Mucosa of stomach (tissue), 1 donor: ENCODE results near the gene TSC1.
A peak's percentile ranks its signal among the peaks of the same experiment; 100 is the strongest.

Experiments
- H3K27me3 ChIP-seq: one replicate; pipeline ENCODE4 v1.7.0; 2013; ENCODE audit warnings: mild to moderate bottlenecking, low read length; ENCODE audit not compliant: control insufficient read depth, insufficient read depth
- H3K36me3 ChIP-seq: one replicate; pipeline ENCODE4 v1.7.0; 2013; ENCODE audit warnings: low read length; ENCODE audit not compliant: control insufficient read depth, insufficient read depth
- H3K4me1 ChIP-seq: one replicate; pipeline ENCODE4 v1.7.0; 2013; ENCODE audit warnings: mild to moderate bottlenecking, low read length; ENCODE audit not compliant: control insufficient read depth, insufficient read depth
- H3K4me3 ChIP-seq: one replicate; pipeline ENCODE4 v1.7.0; 2013; ENCODE audit warnings: low read length
- H3K9ac ChIP-seq: one replicate; pipeline ENCODE4 v1.7.0; 2013; ENCODE audit warnings: mild to moderate bottlenecking, low read length, moderate library complexity
- H3K9me3 ChIP-seq: one replicate; pipeline ENCODE4 v1.7.0; 2013; ENCODE audit warnings: mild to moderate bottlenecking, low read length, moderate library complexity; ENCODE audit not compliant: control insufficient read depth
- donor health status: Pancreatic carcinoma.

TSC1 gene

DNA sequence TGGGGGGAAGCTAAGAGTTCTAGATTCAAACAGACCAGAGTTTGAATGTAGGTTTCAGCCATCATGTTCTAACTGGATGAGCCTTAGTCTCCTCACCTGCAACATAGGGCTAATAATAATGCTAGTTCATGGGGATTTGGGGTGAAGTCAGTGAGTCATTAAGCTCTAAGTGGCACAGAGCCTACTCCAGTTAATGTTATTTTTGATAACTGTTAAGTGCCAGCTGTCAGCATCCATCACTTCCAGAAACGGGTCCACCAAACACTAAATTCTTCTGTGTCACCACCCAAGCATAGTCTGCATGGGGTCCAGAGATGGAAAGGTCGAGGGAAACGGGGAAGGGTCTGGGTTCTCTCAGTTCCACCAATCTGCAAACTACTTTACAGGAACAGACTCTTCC is 1.8 kb upstream of the TSC1 start:
- H3K9me3 ChIP-seq, result no peaks in the 10 kb centered on the region
- H3K36me3 ChIP-seq, result no peaks in the 10 kb centered on the region
- peaks cover 18% of the 10 kb centered on the region for H3K4me1 ChIP-seq
- no peak overlapping the region for H3K9ac ChIP-seq
- no peak overlapping the region for H3K4me3 ChIP-seq
- no peaks in the 10 kb centered on the region for H3K27me3 ChIP-seq

DNA sequence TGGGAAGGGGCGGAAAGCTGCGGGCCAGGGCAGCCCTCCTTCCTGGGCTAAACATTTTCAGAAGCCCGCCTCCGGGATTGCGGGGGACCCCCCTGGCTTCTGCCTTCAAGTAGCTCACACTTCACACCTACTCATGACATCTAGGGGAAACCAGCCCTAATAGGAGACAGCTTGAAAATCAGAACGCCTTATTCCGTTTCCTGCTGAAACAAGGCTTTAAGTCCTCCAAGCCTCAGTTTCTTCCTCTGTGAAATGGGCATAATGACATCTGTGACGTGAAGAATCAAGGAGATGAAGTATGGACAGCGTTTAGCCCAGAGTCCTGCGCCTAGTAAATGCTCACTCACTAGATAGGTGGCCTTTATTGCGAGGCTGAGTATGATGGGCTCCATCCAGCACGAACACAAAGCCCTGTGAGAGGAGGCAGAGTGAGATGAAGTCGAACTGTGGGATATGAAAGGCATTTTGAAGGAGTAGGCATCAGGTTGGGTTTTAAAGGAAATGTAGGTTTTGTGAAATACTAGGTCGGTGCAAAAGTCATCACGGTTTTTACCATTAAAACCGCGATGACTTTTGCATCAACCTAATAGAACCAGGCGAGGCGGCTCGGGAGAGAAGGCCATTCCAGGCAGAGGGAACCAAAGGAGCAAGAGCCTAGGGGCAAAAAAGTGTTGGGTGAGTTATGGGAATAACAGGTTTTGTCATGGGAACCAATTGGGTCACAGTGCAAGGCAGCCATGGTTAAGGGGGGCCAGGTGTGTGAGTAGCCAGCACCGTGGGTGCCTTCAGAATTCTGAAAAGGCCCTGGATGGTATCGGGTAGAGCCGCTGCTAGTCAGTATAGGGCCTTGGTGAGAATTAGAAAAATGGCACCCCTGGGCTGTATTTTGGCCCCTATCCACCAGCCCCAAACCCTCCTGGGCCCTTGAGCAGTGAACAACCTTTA is 1.0 kb upstream of the TSC1 start:
- Histone ChIP-seq H3K4me3 (peak overlapping the region; percentile 5), H3K9me3 (no peaks in the 10 kb centered on the region), H3K27me3 (no peaks in the 10 kb centered on the region), H3K4me1 (peaks cover 18% of the 10 kb centered on the region), H3K9ac (peak overlapping the region; percentile 86), H3K36me3 (no peaks in the 10 kb centered on the region)

DNA sequence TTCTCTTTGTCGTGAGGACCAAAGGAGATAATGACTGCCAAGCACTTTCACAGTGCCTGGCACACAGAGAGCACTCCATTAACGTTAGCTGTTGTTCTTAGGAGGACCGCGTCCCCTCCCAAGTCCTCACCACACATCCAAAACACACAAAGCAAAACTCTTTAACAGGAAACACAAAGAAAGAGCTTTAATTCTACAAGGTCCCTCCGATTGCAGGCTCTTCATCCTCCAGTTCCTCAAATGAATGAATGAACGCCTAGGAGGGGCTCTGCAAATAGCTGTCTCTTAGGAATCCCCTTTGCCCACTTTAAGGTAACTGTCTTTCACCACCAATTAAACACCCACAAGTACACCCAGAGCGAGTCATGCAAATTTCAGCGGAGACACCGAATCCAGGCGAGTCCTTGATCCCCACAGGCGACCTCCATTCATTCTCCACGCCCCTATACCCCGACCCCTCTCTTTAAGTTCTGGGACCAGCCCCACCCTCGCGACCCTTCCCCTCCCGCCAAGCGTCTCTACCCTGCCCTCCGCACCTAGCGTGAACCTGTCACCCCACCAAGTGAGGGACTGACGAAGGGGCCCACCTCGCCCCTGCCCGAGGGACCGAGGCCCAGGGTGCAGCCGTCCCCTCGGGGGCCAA is 644 bp downstream of the TSC1 start:
- no peaks in the 10 kb centered on the region for H3K9me3 ChIP-seq
- H3K4me3 ChIP-seq, result peak overlapping the region; percentile 87
- H3K4me1 ChIP-seq, result peaks cover 18% of the 10 kb centered on the region
- H3K27me3 ChIP-seq, result no peaks in the 10 kb centered on the region
- H3K36me3 ChIP-seq, result no peaks in the 10 kb centered on the region
- peak overlapping the region; percentile 91 for H3K9ac ChIP-seq

DNA sequence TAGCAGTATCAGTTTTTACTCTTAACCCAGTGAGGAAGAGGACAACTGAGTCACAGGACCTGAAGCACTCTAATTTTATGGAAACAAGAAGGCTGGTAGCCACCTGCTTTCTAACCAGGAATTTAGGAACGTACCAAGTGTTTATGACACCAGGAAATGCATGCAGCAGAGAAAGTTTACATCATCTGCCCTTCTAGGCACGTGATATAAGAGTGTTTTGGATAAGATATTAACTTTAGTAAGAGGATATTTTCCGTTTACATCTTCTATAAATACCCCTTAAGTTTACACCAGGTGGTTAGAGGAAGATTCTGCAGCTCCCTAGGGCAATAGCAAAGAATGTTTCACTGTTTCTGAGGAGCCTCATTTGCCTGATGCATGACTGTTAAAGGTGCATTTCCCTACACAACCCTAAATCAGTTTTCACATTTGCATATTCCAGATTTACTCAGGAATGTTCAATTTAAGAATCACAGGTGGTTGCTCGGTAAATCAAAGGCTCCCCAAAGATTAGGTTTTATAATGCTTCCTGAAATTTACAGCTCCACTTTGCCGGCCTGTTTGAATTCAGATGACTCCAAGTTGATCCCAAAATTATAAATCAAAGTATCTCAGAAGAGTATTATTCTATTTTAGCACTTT is 1.8 kb downstream of the TSC1 start:
- H3K36me3 ChIP-seq, result no peaks in the 10 kb centered on the region
- H3K9ac ChIP-seq, result no peak overlapping the region
- no peaks in the 10 kb centered on the region for H3K9me3 ChIP-seq
- peaks cover 18% of the 10 kb centered on the region for H3K4me1 ChIP-seq
- H3K4me3 ChIP-seq, result no peak overlapping the region
- no peaks in the 10 kb centered on the region for H3K27me3 ChIP-seq

DNA sequence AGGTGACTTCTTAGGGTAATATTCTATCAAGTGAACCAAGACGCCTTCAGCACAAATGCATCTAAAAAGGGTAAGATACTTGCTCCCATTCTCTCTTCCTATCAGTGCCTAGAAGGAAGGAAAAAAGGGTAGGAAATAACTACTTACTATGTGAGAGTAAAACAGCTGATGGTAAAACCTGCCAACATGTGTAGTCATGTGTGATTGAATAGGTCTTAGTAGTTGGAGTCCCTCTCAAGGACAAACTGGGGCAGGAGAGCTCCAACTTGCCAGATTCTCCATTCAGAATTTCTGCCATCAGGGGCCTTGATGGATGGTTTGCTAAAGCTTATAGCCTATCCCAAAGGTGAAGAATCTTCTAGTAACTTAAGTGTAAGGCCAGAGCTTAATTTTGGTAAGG is 5.2 kb downstream of the TSC1 start:
- H3K4me3 ChIP-seq, result no peak overlapping the region
- H3K36me3 ChIP-seq, result no peaks in the 10 kb centered on the region
- H3K27me3 ChIP-seq, result no peaks in the 10 kb centered on the region
- H3K9ac ChIP-seq, result no peak overlapping the region
- peaks cover 14% of the 10 kb centered on the region for H3K4me1 ChIP-seq
- H3K9me3 ChIP-seq, result no peaks in the 10 kb centered on the region

DNA sequence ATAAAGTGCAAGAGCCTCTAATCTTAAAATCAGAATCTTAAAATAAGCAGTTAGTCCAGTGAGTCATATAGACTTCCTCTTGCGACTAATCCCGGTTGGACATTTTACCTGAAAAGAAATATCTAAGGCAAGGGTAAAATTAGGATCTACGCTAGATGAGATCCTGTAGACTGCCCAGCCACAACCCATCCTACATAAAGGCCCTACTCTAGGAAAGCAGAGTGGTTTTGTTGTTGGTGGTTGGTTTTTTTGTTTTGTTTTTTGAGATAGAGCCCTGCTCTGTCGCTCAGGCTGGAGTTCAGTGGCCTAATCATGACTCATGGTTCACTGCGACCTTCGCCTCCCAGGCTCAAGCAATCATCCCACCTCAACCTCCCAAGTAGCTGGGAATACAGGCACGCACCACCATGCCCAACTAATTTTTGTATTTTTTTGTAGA is 6.9 kb downstream of the TSC1 start:
- H3K27me3 ChIP-seq, result no peaks in the 10 kb centered on the region
- no peaks in the 10 kb centered on the region for H3K9me3 ChIP-seq
- no peak overlapping the region for H3K4me3 ChIP-seq
- H3K4me1 ChIP-seq, result peaks cover under 1% of the 10 kb centered on the region
- no peaks in the 10 kb centered on the region for H3K36me3 ChIP-seq
- H3K9ac ChIP-seq, result no peak overlapping the region

DNA sequence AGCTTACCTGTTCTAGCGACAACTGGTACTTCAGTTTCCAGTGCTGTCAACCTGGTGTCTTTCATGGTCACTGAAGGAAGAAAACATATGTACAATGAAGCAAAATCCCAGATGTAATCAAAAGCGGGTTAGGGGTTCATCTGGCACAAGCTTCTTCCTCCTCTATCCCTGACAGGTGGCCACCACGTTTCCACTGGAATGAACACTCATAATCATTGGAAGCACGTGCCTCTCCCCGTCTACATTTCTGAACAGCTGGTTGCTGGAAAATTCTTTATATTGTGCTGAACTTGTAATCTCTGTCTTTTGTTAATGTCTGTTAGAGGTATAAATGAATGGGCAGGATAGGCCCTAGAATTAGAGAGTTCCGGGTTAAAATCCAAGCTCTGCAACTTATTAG is 9.4 kb downstream of the TSC1 start:
- Histone ChIP-seq H3K4me1 (no peaks in the 10 kb centered on the region), H3K27me3 (no peaks in the 10 kb centered on the region), H3K4me3 (no peak overlapping the region), H3K36me3 (no peaks in the 10 kb centered on the region), H3K9me3 (no peaks in the 10 kb centered on the region), H3K9ac (no peak overlapping the region)

DNA sequence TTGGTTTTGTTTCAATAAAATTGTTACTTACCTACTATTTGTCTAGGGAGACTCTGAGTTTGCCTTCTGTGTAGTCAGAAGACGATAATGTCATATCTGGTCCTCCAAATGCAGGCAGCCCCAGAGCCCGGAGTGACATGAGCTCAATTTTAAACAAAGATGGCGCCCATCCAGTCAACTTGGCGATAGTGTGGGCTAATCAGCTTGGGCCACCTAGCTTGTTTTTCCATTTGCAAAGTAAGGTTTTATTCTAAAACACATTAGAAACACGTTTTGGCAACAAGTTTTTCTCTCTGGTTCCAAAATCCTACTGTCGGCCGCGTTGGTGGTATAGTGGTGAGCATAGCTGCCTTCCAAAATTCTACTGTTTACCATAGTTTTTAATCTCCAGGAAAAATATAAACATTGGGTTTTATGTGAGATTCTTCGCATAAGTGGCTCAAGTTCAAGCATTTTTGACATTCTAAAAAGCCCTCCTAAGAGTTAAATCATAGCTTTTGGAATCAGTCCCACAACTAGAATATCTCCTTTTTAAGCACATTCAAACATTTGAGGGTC is 13.2 kb downstream of the TSC1 start:
- Histone ChIP-seq H3K4me1 (no peaks in the 10 kb centered on the region), H3K9ac (no peak overlapping the region), H3K36me3 (no peaks in the 10 kb centered on the region), H3K27me3 (no peaks in the 10 kb centered on the region), H3K4me3 (no peak overlapping the region), H3K9me3 (no peaks in the 10 kb centered on the region)

DNA sequence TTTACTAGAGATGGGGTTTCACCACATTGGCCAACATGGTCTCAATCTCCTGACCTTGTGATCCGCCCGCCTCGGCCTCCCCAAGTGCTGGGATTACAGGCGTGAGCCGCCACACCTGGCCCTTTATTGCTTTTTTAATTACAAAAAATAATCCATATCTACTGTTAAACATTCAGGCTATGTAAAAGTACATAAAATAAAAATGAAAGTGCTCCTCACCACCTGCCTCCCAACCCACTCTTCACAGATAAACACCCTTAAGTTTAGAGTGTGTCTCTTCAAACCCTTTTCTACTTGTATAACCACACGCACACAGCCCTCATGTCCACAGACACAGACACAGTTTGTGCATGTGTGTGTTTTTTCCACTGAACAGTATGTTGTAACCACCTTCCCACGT is 16.7 kb downstream of the TSC1 start:
- no peak overlapping the region for H3K9ac ChIP-seq
- no peaks in the 10 kb centered on the region for H3K36me3 ChIP-seq
- H3K4me3 ChIP-seq, result no peak overlapping the region
- no peaks in the 10 kb centered on the region for H3K4me1 ChIP-seq
- H3K27me3 ChIP-seq, result no peaks in the 10 kb centered on the region
- H3K9me3 ChIP-seq, result no peaks in the 10 kb centered on the region

DNA sequence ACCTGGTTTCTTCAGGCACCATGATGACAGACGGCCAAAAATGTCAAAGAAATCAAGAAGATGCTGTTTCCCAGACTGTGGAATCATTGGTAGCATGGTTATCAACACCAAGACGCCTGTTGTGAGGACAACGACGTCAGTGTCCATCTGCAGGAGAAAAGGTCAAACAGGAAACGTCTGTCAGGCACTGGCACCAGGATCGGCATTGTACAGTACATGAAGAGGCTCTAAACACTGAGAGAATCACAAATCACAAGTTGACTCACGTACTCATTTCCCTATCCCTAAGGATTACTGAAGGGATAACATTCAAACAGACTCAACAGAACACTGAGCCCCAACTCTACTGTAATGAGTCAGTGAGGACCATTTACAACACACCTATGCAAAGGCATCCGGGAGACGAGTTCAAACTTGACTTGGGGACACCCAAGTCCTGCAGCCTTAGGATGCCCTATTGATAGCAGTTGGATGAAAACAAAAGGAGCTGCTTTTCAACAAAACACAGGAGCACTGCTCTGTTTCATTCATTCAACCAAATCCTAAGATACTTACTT is 21.0 kb downstream of the TSC1 start:
- Histone ChIP-seq H3K9ac (no peak overlapping the region), H3K36me3 (no peaks in the 10 kb centered on the region), H3K4me1 (no peaks in the 10 kb centered on the region), H3K27me3 (no peaks in the 10 kb centered on the region), H3K9me3 (no peaks in the 10 kb centered on the region), H3K4me3 (no peak overlapping the region)

DNA sequence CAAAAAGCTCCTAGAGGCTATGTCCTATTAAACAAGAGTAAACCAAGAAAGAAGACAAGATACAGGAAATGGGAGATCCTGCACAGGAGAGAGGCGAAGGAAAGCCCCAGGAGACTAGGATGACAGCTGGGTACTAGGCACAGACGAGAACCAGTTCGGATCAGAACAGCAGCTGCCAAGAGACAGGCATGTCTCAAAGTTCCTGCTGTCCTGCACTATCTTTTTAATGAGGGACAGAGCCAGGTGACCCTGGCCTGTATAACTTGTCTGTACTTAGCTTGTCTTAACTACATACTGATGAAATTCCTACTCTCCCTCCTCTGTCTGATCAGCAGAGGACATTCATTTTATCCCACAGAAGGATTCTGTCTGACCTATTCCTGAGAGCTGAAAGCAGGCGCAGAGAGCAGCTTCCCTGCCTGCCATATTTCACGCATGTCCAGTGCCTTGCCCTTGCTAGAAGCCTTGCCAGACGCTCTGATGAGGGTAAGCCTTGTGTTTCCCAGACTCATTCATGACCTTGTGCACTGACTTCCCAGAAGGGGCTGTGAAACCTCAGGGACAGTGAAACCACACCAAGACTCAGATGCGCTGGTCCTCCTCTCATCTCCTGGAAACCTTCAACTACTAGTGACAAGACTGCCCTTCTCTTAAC is 24.7 kb downstream of the TSC1 start:
- Histone ChIP-seq H3K36me3 (no peaks in the 10 kb centered on the region), H3K4me1 (no peaks in the 10 kb centered on the region), H3K4me3 (no peak overlapping the region), H3K27me3 (no peaks in the 10 kb centered on the region), H3K9ac (no peak overlapping the region), H3K9me3 (no peaks in the 10 kb centered on the region)
